Gastrocnemius medialis (tissue), 4 donors: Measurements from ENCODE around the gene PERP. TPM values are rescaled to one million over a fixed set of nuclear protein-coding genes. Genes with fewer than 3 reads are reported as not detected.
"Not testable (repeated sequence)": the region's sequence is repeated elsewhere in the genome, so short reads cannot be mapped to it uniquely, and the experiment has no call there.

Experiments
- ATAC-seq, 2 donors: fragments of 150-250 bp; one replicate each; pipeline ENCODE4 v1.9.1; 2016
- DNase-seq, 2 donors: peaks; one replicate each; pipeline ENCODE4 v3.0.0-alpha.2; 2019
- H3K27ac ChIP-seq, 4 donors: fragments of 200-600 bp; sonication (generic); 1 replicate in 1 of 4; 2 replicates in 3 of 4; pipeline ENCODE4 v1.5.1; 2016 to 2018; ENCODE audit warnings: mild to moderate bottlenecking in 2 of 4, moderate library complexity in 1 of 4
- H3K27me3 ChIP-seq, 3 donors: fragments of 200-600 bp; sonication (generic) in 2 of 3; 1 replicate in 1 of 3; 2 replicates in 2 of 3; pipeline versions ENCODE4 v1.5.1 to v1.6.0; 2016 to 2019; ENCODE audit warnings: mild to moderate bottlenecking in 1 of 3, moderate library complexity in 1 of 3
- H3K36me3 ChIP-seq, 2 donors: fragments of 200-600 bp; sonication (generic) in 1 of 2; one replicate each; pipeline ENCODE4 v1.5.1; 2017 to 2018
- H3K4me1 ChIP-seq, 2 donors: fragments of 200-600 bp; sonication (generic) in 1 of 2; one replicate each; pipeline ENCODE4 v1.5.1; 2016 to 2017; ENCODE audit warnings: mild to moderate bottlenecking in 2 of 2
- H3K4me3 ChIP-seq, 4 donors: fragments of 200-600 bp; sonication (generic) in 3 of 4; 1 replicate in 1 of 4; 2 replicates in 3 of 4; pipeline ENCODE4 v1.5.1; 2016 to 2019; ENCODE audit warnings: mild to moderate bottlenecking in 2 of 4
- H3K9me3 ChIP-seq, 3 donors: fragments of 200-600 bp; sonication (generic) in 2 of 3; 1 replicate in 1 of 3; 2 replicates in 2 of 3; pipeline ENCODE4 v1.5.1; 2016 to 2019
- CTCF ChIP-seq, 5 experiments: fragments of 450-650 bp in 3 of 5; fragments of 200-600 bp in 2 of 5; sonication (generic) in 2 of 5; IDR thresholded peaks in 4 of 5; conservative IDR thresholded peaks in 1 of 5; 1 replicate in 4 of 5; 2 replicates in 1 of 5; pipeline ENCODE4 v1.5.1; 2016 to 2019; ENCODE audit warnings: antibody characterized with exemption in 5 of 5, mild to moderate bottlenecking in 3 of 5, moderate library complexity in 3 of 5
- POLR2A ChIP-seq, 2 donors: fragments of 450-650 bp; IDR thresholded peaks; one replicate each; pipeline ENCODE4 v1.6.1; 2017; ENCODE audit warnings: antibody characterized with exemption in 2 of 2, mild to moderate bottlenecking in 2 of 2, moderate library complexity in 2 of 2
- in situ Hi-C, 4 donors: fragments of 200-750 bp; cut with MboI; loops; one replicate each; pipeline versions ENCODE4 v1.15.0 to v1.8.0; 2017; ENCODE audit warnings: low sequenced_read_pairs in 4 of 4
- intact Hi-C: fragments of 100-400 bp; cut with DNase I; formaldehyde crosslinking; loops from one replicate; pipeline ENCODE4 v1.15.1; 2023; ENCODE audit warnings: low total_unique reads
- total RNA-seq, 4 donors: library from RNA; depleted of rRNA; stranded (reverse); fragments of >200 nt; gene quantifications; one replicate each; pipeline versions ENCODE4 v1.1.0 to v1.2.3, GENCODE V29; 2016

The PERP gene
- total RNA-seq, 4 donors from 2014 or later, result 1.5 to 3.1 (median 2.1) TPM

- H3K27me3 ChIP-seq, result no peaks in the 10 kb centered on the region
- H3K4me3 ChIP-seq, result no peak overlapping the region
- intact Hi-C loops (no loop called here), in situ Hi-C loops (no loop called here)
- TF ChIP-seq POLR2A (IDR thresholded peaks at IDR 0.05), result no peak
- no peak for TF ChIP-seq CTCF (IDR thresholded peaks at IDR 0.05 in 4 of 5, conservative IDR thresholded peaks at IDR 0.05 in 1 of 5)
- DNase-seq, result no peak
- no peak overlapping the region for H3K27ac ChIP-seq
- no peaks in the 10 kb centered on the region for H3K36me3 ChIP-seq
- H3K4me1 ChIP-seq, result no peaks in the 10 kb centered on the region
- H3K9me3 ChIP-seq, result no peaks in the 10 kb centered on the region
- no peak for ATAC-seq
Observed at GRCh38 chr6:138142806-138143205, 35.6 kb upstream of the PERP start.

GRCh38 chr6:138129190-138129589, 22.0 kb upstream of the PERP start:
- ATAC-seq, result no peak
- in situ Hi-C loops, result no loop called here
- intact Hi-C loops, result no loop called here
- Histone ChIP-seq H3K9me3 (no peaks in the 10 kb centered on the region), H3K36me3 (no peaks in the 10 kb centered on the region), H3K4me1 (no peaks in the 10 kb centered on the region), H3K27ac (no peak overlapping the region), H3K4me3 (no peak overlapping the region), H3K27me3 (no peaks in the 10 kb centered on the region)
- no peak for DNase-seq
- TF ChIP-seq CTCF (IDR thresholded peaks at IDR 0.05 in 4 of 5, conservative IDR thresholded peaks at IDR 0.05 in 1 of 5) (no peak), POLR2A (IDR thresholded peaks at IDR 0.05) (no peak)

- in situ Hi-C loops (no loop called here), intact Hi-C loops (no loop called here)
- H3K4me1 ChIP-seq, result no peaks in the 10 kb centered on the region
- H3K27ac ChIP-seq, result no peak overlapping the region
- H3K36me3 ChIP-seq, result no peaks in the 10 kb centered on the region
- H3K4me3 ChIP-seq, result no peak overlapping the region
- H3K27me3 ChIP-seq, result no peaks in the 10 kb centered on the region
- no peak for ATAC-seq
- H3K9me3 ChIP-seq, result no peaks in the 10 kb centered on the region
- DNase-seq, result no peak
- TF ChIP-seq CTCF (IDR thresholded peaks at IDR 0.05 in 4 of 5, conservative IDR thresholded peaks at IDR 0.05 in 1 of 5), result no peak
- no peak for TF ChIP-seq POLR2A (IDR thresholded peaks at IDR 0.05)
Observed at GRCh38 chr6:138128096-138128495, 20.9 kb upstream of the PERP start.

- no peak for ATAC-seq
- H3K4me3 ChIP-seq, result no peak overlapping the region
- in situ Hi-C loops, result loop anchor here in 2 of 4 donors (25.0 kb wide), 2 partner anchors 412 to 638 kb away; partner anchors contain the start of gene CCDC28A (in 1 of the 2)
- H3K27ac ChIP-seq, result no peak overlapping the region
- no peaks in the 10 kb centered on the region for H3K9me3 ChIP-seq
- intact Hi-C loops, result no loop called here
- no peaks in the 10 kb centered on the region for H3K4me1 ChIP-seq
- TF ChIP-seq POLR2A (IDR thresholded peaks at IDR 0.05), result no peak
- no peaks in the 10 kb centered on the region for H3K36me3 ChIP-seq
- no peak for DNase-seq
- H3K27me3 ChIP-seq, result no peaks in the 10 kb centered on the region
Observed at GRCh38 chr6:138124096-138124495, 16.9 kb upstream of the PERP start.

GRCh38 chr6:138119976-138120375, 12.8 kb upstream of the PERP start:
- in situ Hi-C loops, result loop anchor here (5.0 to 25.0 kb wide), 13 partner anchors 285 to 655 kb away; partner anchors contain the start of genes HEBP2 (in 3 of the 4) and CCDC28A (in 2 of the 4)

GRCh38 chr6:138119229-138119628, 12.0 kb upstream of the PERP start:
- in situ Hi-C loops (loop anchor here (5.0 to 25.0 kb wide), 13 partner anchors 286 to 656 kb away; partner anchors contain the start of genes HEBP2 (in 3 of the 4) and CCDC28A (in 2 of the 4)), intact Hi-C loops (loop anchor here (5.0 kb wide), 2 partner anchors 388 to 648 kb away; no protein-coding TSS in a partner anchor)
- not testable (repeated sequence) for H3K27ac ChIP-seq, H3K9me3 ChIP-seq, H3K4me3 ChIP-seq, H3K4me1 ChIP-seq, H3K36me3 ChIP-seq, H3K27me3 ChIP-seq, ATAC-seq, DNase-seq

More at GRCh38 chr6:138119976-138120375, 12.8 kb upstream of the PERP start:
- intact Hi-C loops, result loop anchor here (5.0 kb wide), 2 partner anchors 387 to 647 kb away; no protein-coding TSS in a partner anchor
- no peaks in the 10 kb centered on the region for H3K9me3 ChIP-seq
- H3K36me3 ChIP-seq, result no peaks in the 10 kb centered on the region
- no peak for TF ChIP-seq CTCF (IDR thresholded peaks at IDR 0.05 in 4 of 5, conservative IDR thresholded peaks at IDR 0.05 in 1 of 5)
- TF ChIP-seq POLR2A (IDR thresholded peaks at IDR 0.05), result no peak
- no peaks in the 10 kb centered on the region for H3K27me3 ChIP-seq
- H3K4me3 ChIP-seq, result no peak overlapping the region
- no peak overlapping the region for H3K27ac ChIP-seq
- no peaks in the 10 kb centered on the region for H3K4me1 ChIP-seq
- no peak for ATAC-seq
- no peak for DNase-seq
